SU-DHL-6 (cell line): ENCODE results near the gene OSGIN1.

ENCODE experiments used
- CTCF ChIP-seq: fragments of 200-600 bp; sonication (generic); IDR thresholded peaks from one replicate; pipeline ENCODE4 v1.5.1; 2017; ENCODE audit warnings: antibody characterized with exemption, mild to moderate bottlenecking, low read length, moderate library complexity; ENCODE audit not compliant: insufficient read depth, poor library complexity, severe bottlenecking
- EZH2phosphoT487 ChIP-seq: fragments of 200-600 bp; sonication (generic), shearing (Covaris generic); conservative IDR thresholded peaks from 2 replicates; pipeline ENCODE4 v1.6.1; 2018; ENCODE audit warnings: mild to moderate bottlenecking, antibody characterized with exemption, low read length, moderate library complexity, mixed read lengths

- TF ChIP-seq CTCF (no peak), EZH2phosphoT487 (no peak)
These were observed 21.4 kb downstream of the OSGIN1 start for GRCh38 chr16:83974475-83974874.
